ENCODE measurements around the gene ARID3C. TPM values are rescaled to one million over a fixed set of nuclear protein-coding genes. Genes with fewer than 3 reads are reported as not detected.

ARID3C gene
- total and polyA plus RNA-seq, 2 donors (not counting 3 experiments of a cell fraction or from before 2014, with no cell fraction given): not detected

DNA sequence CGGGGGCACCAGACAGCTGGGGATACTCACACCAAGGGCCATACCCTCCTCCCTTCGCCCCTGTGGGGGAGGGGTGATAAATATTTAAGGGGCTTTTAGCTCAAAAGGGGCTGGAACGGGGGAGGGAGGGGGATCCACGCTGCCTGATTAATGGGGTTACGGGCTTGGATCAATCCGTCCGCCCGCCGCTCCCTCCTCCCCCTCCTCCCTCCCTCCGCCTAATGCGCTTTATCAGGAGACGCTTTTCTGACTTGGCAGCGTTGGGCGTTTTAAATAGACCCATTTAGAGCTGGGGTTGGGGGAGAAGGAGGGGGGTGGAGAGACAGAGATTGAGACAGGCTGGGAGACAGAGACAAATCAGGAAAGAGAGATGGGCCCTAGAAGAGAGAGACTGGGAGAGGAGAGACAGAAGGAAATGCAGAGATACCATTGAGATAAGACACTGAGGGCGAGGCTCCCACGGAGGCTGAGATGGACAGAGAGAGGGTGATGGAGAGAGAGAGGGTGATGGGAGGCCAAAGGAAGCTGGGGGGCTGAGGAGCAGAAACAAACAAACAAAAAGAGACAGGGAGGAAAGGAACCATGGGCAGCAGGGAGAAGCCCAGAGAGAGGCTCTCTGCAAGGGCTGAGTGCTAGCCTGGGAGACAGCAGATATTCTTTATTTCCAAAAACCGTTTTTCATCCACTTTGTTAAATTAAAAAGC, 49.6 kb downstream of the ARID3C start:
- peaks cover 63 to 65% of the 10 kb centered on the region in 2 experiments for H3K27me3 ChIP-seq (ENCODE audit: control insufficient read depth in 2 of 2, insufficient read depth in 2 of 2, low read length in 2 of 2)
- intact Hi-C loops (cut with micrococcal nuclease) (no loop called here), dilution Hi-C loops (cut with MboI; ENCODE audit: extremely low pct_ligation_motif_present, low sequenced_read_pairs) (no loop called here)
- H3K9me3 ChIP-seq (replicated peaks; ENCODE audit: control insufficient read depth, insufficient read depth, low read length): no peaks in the 10 kb centered on the region
- no peaks in the 10 kb centered on the region for H3K9me1 ChIP-seq (replicated peaks; ENCODE audit: control insufficient read depth, extremely low read depth, insufficient read depth, low read length)
- no peaks in the 10 kb centered on the region for H4K20me1 ChIP-seq (replicated peaks; ENCODE audit: control insufficient read depth, extremely low read depth, insufficient read depth, low read length)
- FAIRE-seq (no peak), DNase-seq (ENCODE audit: low read depth, low spot score) (no peak)
- POLR2A ChIA-PET: no interaction called here
- no peak overlapping the region for H3K27ac ChIP-seq (ENCODE audit: insufficient read depth, low read depth, low read length)
- no peaks in the 10 kb centered on the region for H3K79me2 ChIP-seq (ENCODE audit: control insufficient read depth, insufficient read depth, low read length)
- H3K4me1 ChIP-seq (ENCODE audit: control insufficient read depth, extremely low read depth, insufficient read depth, low read length): no peaks in the 10 kb centered on the region
- H3K9ac ChIP-seq (replicated peaks; ENCODE audit: extremely low read depth, insufficient read depth, low read length): no peak overlapping the region
- CTCF ChIA-PET: interaction anchor here (0.9 to 8.5 kb wide), 6 partner anchors 13 to 175 kb away, joined by 3 to 106 read pairs (median 6); no protein-coding TSS in a partner anchor
- H3K4me2 ChIP-seq (ENCODE audit: insufficient read depth, low read length): no peak overlapping the region
- no peak overlapping the region for H3K4me3 ChIP-seq (replicated peaks in 1 of 3; ENCODE audit: insufficient read depth in 1 of 3, low read depth in 1 of 3, low read length in 3 of 3)
- TF ChIP-seq POLR2A (IDR thresholded peaks at IDR 0.05; ENCODE audit: low read depth, low read length) (no peak), JUN (IDR thresholded peaks at IDR 0.05; ENCODE audit: borderline replicate concordance, insufficient read depth, insufficient read length, low read depth) (no peak), MYC (IDR thresholded peaks at IDR 0.05; ENCODE audit: low read depth, low read length) (no peak), GATA2 (IDR thresholded peaks at IDR 0.05; ENCODE audit: insufficient read depth, insufficient read length, low read depth, low read length) (no peak), POLR2AphosphoS5 (IDR thresholded peaks at IDR 0.05; ENCODE audit: insufficient read depth, low read depth, low read length) (no peak), FOS (IDR thresholded peaks at IDR 0.05; ENCODE audit: borderline replicate concordance, insufficient read depth, low read length) (no peak)
- TF ChIP-seq, protein P1, sequence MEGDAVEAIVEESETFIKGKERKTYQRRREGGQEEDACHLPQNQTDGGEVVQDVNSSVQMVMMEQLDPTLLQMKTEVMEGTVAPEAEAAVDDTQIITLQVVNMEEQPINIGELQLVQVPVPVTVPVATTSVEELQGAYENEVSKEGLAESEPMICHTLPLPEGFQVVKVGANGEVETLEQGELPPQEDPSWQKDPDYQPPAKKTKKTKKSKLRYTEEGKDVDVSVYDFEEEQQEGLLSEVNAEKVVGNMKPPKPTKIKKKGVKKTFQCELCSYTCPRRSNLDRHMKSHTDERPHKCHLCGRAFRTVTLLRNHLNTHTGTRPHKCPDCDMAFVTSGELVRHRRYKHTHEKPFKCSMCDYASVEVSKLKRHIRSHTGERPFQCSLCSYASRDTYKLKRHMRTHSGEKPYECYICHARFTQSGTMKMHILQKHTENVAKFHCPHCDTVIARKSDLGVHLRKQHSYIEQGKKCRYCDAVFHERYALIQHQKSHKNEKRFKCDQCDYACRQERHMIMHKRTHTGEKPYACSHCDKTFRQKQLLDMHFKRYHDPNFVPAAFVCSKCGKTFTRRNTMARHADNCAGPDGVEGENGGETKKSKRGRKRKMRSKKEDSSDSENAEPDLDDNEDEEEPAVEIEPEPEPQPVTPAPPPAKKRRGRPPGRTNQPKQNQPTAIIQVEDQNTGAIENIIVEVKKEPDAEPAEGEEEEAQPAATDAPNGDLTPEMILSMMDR (IDR thresholded peaks at IDR 0.05; ENCODE audit: extremely low read depth in 1 of 2, insufficient read depth in 1 of 2, low read depth in 1 of 2, low read length in 2 of 2): no peak
- TF ChIP-seq, protein P2, sequence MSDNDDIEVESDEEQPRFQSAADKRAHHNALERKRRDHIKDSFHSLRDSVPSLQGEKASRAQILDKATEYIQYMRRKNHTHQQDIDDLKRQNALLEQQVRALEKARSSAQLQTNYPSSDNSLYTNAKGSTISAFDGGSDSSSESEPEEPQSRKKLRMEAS (IDR thresholded peaks at IDR 0.05; ENCODE audit: insufficient read depth, insufficient read length): no peak
- no peaks in the 10 kb centered on the region for H3K36me3 ChIP-seq (ENCODE audit: control insufficient read depth in 2 of 2, extremely low read depth in 1 of 2, insufficient read depth in 2 of 2, low read length in 2 of 2)
- BruUV-seq (replicated peaks): no TSS peak
- no peak overlapping the region for H2AFZ ChIP-seq (ENCODE audit: low read depth, low read length)

Measured in endothelial cell of umbilical vein (primary cell).